SK-N-SH (cell line): ENCODE data around the gene PLXNB3. TPM values are rescaled to one million over a fixed set of nuclear protein-coding genes. Genes with fewer than 3 reads are reported as not detected.

ENCODE experiments used
- CTCF ChIA-PET: fragments of 300-600, 350-600 bp; formaldehyde crosslinking; extraction: SDS; loops from one replicate; lab custom pipeline; 2021; lab: Yijun Ruan, JAX
- POLR2A ChIA-PET: fragments of 350-600 bp; sonication (Branson Sonifier 250); formaldehyde crosslinking; extraction: SDS; loops from one replicate; lab custom pipeline; 2020; ENCODE audit warnings: antibody characterized with exemption, inconsistent platforms; lab: Yijun Ruan, JAX
- DNase-seq: peaks from one replicate; pipeline ENCODE4 v3.0.0; 2012
- H2AFZ ChIP-seq: fragments of 200-600 bp; sonication (generic); 2 replicates; pipeline ENCODE4 v1.8.1; 2016; ENCODE audit warnings: antibody characterized with exemption, mild to moderate bottlenecking, low read depth
- H3F3A ChIP-seq: fragments of 200-600 bp; sonication (generic); replicated peaks from 2 replicates; pipeline ENCODE3; 2016; ENCODE audit warnings: antibody characterized with exemption, mild to moderate bottlenecking; ENCODE audit not compliant: insufficient read depth
- H3K27ac ChIP-seq, 2 experiments: fragments of 200-500 bp in 1 of 2; fragments of 200-600 bp in 1 of 2; sonication (Bioruptor generic) in 1 of 2; sonication (generic), shearing (Covaris generic) in 1 of 2; 2 replicates each; pipeline versions ENCODE4 v1.5.1 to v1.6.1; 2014 to 2016; ENCODE audit warnings: low read depth in 2 of 2, inconsistent platforms in 1 of 2, low read length in 1 of 2, mild to moderate bottlenecking in 1 of 2, mixed read lengths in 1 of 2
- H3K27me3 ChIP-seq: fragments of 200-600 bp; sonication (generic), shearing (Covaris generic); 2 replicates; pipeline ENCODE4 v1.6.1; 2016; ENCODE audit warnings: mixed run types; ENCODE audit not compliant: insufficient read depth
- H3K36me3 ChIP-seq, 2 experiments: fragments of 200-500 bp in 1 of 2; fragments of 200-600 bp in 1 of 2; sonication (Bioruptor generic) in 1 of 2; sonication (generic) in 1 of 2; replicated peaks in 1 of 2; 2 replicates each; pipeline versions ENCODE3 to v1.5.1; 2014 to 2016; ENCODE audit warnings: low read length in 1 of 2, mild to moderate bottlenecking in 1 of 2; ENCODE audit not compliant: insufficient read depth in 2 of 2, control insufficient read depth in 1 of 2
- H3K4me1 ChIP-seq, 2 experiments: fragments of 200-500 bp in 1 of 2; fragments of 200-600 bp in 1 of 2; sonication (Bioruptor generic) in 1 of 2; sonication (generic), shearing (Covaris generic) in 1 of 2; 2 replicates each; pipeline versions ENCODE4 v1.5.1 to v1.6.1; 2014 to 2016; ENCODE audit warnings: low read depth in 1 of 2, low read length in 1 of 2, mixed run types in 1 of 2; ENCODE audit not compliant: insufficient read depth in 2 of 2, control insufficient read depth in 1 of 2
- H3K4me2 ChIP-seq: fragments of 200-600 bp; sonication (generic), shearing (Covaris generic); 2 replicates; pipeline ENCODE4 v1.6.1; 2017; ENCODE audit warnings: mixed run types
- H3K4me3 ChIP-seq, 2 experiments: fragments of 200-500 bp in 1 of 2; fragments of 200-600 bp in 1 of 2; sonication (Bioruptor generic) in 1 of 2; sonication (generic), shearing (Covaris generic) in 1 of 2; 2 replicates each; pipeline versions ENCODE4 v1.5.1 to v1.8.1; 2014 to 2016; ENCODE audit warnings: low read depth in 2 of 2, inconsistent platforms in 1 of 2, low read length in 1 of 2, mild to moderate bottlenecking in 1 of 2, mixed read lengths in 1 of 2, moderate library complexity in 1 of 2
- H3K79me2 ChIP-seq: fragments of 200-600 bp; sonication (generic); 2 replicates; pipeline ENCODE4 v1.8.1; 2017; ENCODE audit warnings: mild to moderate bottlenecking; ENCODE audit not compliant: insufficient read depth
- H3K9ac ChIP-seq: fragments of 200-600 bp; sonication (generic); 2 replicates; pipeline ENCODE4 v1.6.1; 2017; ENCODE audit warnings: mixed run types
- H3K9me2 ChIP-seq: fragments of 200-600 bp; sonication (generic); 2 replicates; pipeline ENCODE4 v1.6.1; 2017; ENCODE audit warnings: mixed run types
- H3K9me3 ChIP-seq: fragments of 200-600 bp; sonication (generic); 2 replicates; pipeline ENCODE4 v1.6.1; 2017; ENCODE audit warnings: mixed run types, mild to moderate bottlenecking, moderate library complexity
- H4K20me1 ChIP-seq: fragments of 200-600 bp; sonication (generic); 2 replicates; pipeline ENCODE4 v1.6.1; 2017; ENCODE audit warnings: mild to moderate bottlenecking, mixed run types; ENCODE audit not compliant: insufficient read depth
- CHD2 ChIP-seq: fragments of 150-350 bp; IDR thresholded peaks from 2 replicates; pipeline ENCODE4 v1.6.1; 2018; ENCODE audit warnings: low read length; ENCODE audit not compliant: partially characterized antibody
- ELF1 ChIP-seq: IDR thresholded peaks from 2 replicates; pipeline ENCODE4 v1.4.0; 2012
- EZH2phosphoT487 ChIP-seq: fragments of 200-600 bp; sonication (generic); IDR thresholded peaks from 2 replicates; pipeline ENCODE4 v1.6.1; 2017; ENCODE audit warnings: low read depth, mixed run types, mild to moderate bottlenecking, antibody characterized with exemption, moderate library complexity, borderline replicate concordance
- FOSL2 ChIP-seq: IDR thresholded peaks from 2 replicates; pipeline ENCODE4 v1.4.0; 2012; ENCODE audit warnings: low read depth, mild to moderate bottlenecking, moderate library complexity, borderline replicate concordance
- FOXM1 ChIP-seq: IDR thresholded peaks from 2 replicates; pipeline ENCODE4 v1.4.0; 2012; ENCODE audit warnings: low read depth, mild to moderate bottlenecking
- GABPA ChIP-seq: IDR thresholded peaks from 2 replicates; pipeline ENCODE4 v1.4.0; 2012; ENCODE audit warnings: low read depth, mild to moderate bottlenecking
- GATA2 ChIP-seq: sonication (generic); formaldehyde crosslinking; IDR thresholded peaks from 2 replicates; pipeline ENCODE4 v1.5.0; 2020; ENCODE audit warnings: mild to moderate bottlenecking, missing genetic modification reagents
- JUND ChIP-seq: IDR thresholded peaks from 2 replicates; pipeline ENCODE4 v1.4.0; 2012
- MAX ChIP-seq: IDR thresholded peaks from 2 replicates; pipeline ENCODE4 v1.4.0; 2012; ENCODE audit warnings: low read depth
- NRF1 ChIP-seq: IDR thresholded peaks from 2 replicates; pipeline ENCODE4 v1.6.1; 2012; ENCODE audit warnings: low read depth, mild to moderate bottlenecking, low read length
- PBX3 ChIP-seq: IDR thresholded peaks from 2 replicates; pipeline ENCODE4; 2012
- POLR2AphosphoS5 ChIP-seq: IDR thresholded peaks from 2 replicates; pipeline ENCODE4 v1.6.1; 2012; ENCODE audit warnings: low read depth, low read length
- RCOR1 ChIP-seq: fragments of 150-350 bp; IDR thresholded peaks from 2 replicates; pipeline ENCODE4 v1.6.1; 2017; ENCODE audit warnings: antibody characterized with exemption, low read length
- REST ChIP-seq: IDR thresholded peaks from 2 replicates; pipeline ENCODE4 v1.6.1; 2012; ENCODE audit warnings: mild to moderate bottlenecking, low read depth, low read length, moderate library complexity
- RXRA ChIP-seq: IDR thresholded peaks from 2 replicates; pipeline ENCODE4 v1.4.0; 2012; ENCODE audit warnings: low read depth, mild to moderate bottlenecking, borderline replicate concordance
- SMC3 ChIP-seq: IDR thresholded peaks from 2 replicates; pipeline ENCODE4 v1.6.1; 2012; ENCODE audit warnings: low read depth, low read length, improper control_type of control experiment
- TEAD4 ChIP-seq: IDR thresholded peaks from 2 replicates; pipeline ENCODE4 v1.4.0; 2012; ENCODE audit warnings: mild to moderate bottlenecking, borderline replicate concordance; ENCODE audit not compliant: insufficient read depth
- USF1 ChIP-seq: IDR thresholded peaks from 2 replicates; pipeline ENCODE4 v1.4.0; 2012; ENCODE audit warnings: low read depth, borderline replicate concordance
- USF2 ChIP-seq: fragments of 150-350 bp; IDR thresholded peaks from 2 replicates; pipeline ENCODE4 v1.6.1; 2017; ENCODE audit warnings: antibody characterized with exemption, low read length, low read depth, borderline replicate concordance
- WGBS: methylation state at CpG from one replicate; pipeline ENCODE4 v1.1.6; 2017; ENCODE audit warnings: low lambda C conversion rate; 5-methylcytosine and 5-hydroxymethylcytosine counted together
- polyA plus RNA-seq, 3 experiments: library from polyadenylated mRNA; depleted of rRNA; stranded (reverse); fragments of >200 nt; gene quantifications; 2 replicates each; pipeline ENCODE4 v1.2.3, GENCODE V29; 2012

Gene PLXNB3
- polyA plus RNA-seq, 1 of the 3 experiments (the other 2 are of a cell fraction): 15.5 TPM

GRCh38 chrX:153727123-153727931 is 36.7 kb upstream of the PLXNB3 start:
- H2AFZ ChIP-seq: no peak overlapping the region
- CTCF ChIA-PET: interaction anchor here (2.7 kb wide), 1 partner anchor 37 kb away, joined by 11 read pairs; the partner anchor contains the start of gene PLXNB3
- peaks cover 3 to 8% of the 10 kb centered on the region in 2 experiments for H3K36me3 ChIP-seq
- DNase-seq: no peak
- no peaks in the 10 kb centered on the region for H3F3A ChIP-seq
- H3K4me3 ChIP-seq: peak overlapping the region; percentile 33 to 47
- POLR2A ChIA-PET: interaction anchor here (1.3 kb wide), 1 partner anchor 36 kb away, joined by 4 read pairs; no protein-coding TSS in a partner anchor
- H3K27ac ChIP-seq: peak overlapping the region; percentile 47 to 76; a peak in 3 of 4 replicates
- no peaks in the 10 kb centered on the region for H3K27me3 ChIP-seq
- H3K9me3 ChIP-seq: no peaks in the 10 kb centered on the region
- H3K9me2 ChIP-seq: no peaks in the 10 kb centered on the region
- no peak for TF ChIP-seq MAX
- H4K20me1 ChIP-seq: peaks cover 11% of the 10 kb centered on the region
- H3K4me1 ChIP-seq: peaks cover 7 to 38% of the 10 kb centered on the region in 2 experiments; a peak in 3 of 4 replicates
- 66% methylated on average over 9 of the region's 23 CpGs for WGBS
- peaks cover 12% of the 10 kb centered on the region for H3K79me2 ChIP-seq
- peak overlapping the region; percentile 18; the same call in 1 of the 2 replicates for H3K9ac ChIP-seq
- H3K4me2 ChIP-seq: peak overlapping the region; percentile 77

GRCh38 chrX:153728095-153728494 is 36.0 kb upstream of the PLXNB3 start:
- ChIA-PET POLR2A (no interaction called here), CTCF (interaction anchor here (0.9 to 2.7 kb wide), 3 partner anchors 12 to 36 kb away, joined by 3 to 11 read pairs (median 3); partner anchors contain the start of gene PLXNB3)
- Histone ChIP-seq H3K9ac (no peak overlapping the region), H3K4me2 (no peak overlapping the region), H3K79me2 (peaks cover 4% of the 10 kb centered on the region), H3K9me2 (no peaks in the 10 kb centered on the region), H4K20me1 (peaks cover 4% of the 10 kb centered on the region; the same call in 1 of the 2 replicates), H3K9me3 (no peaks in the 10 kb centered on the region), H3F3A (no peaks in the 10 kb centered on the region), H2AFZ (no peak overlapping the region), H3K36me3 (peaks cover 0 to 8% of the 10 kb centered on the region in 2 experiments), H3K4me3 (no peak overlapping the region), H3K27ac (peak overlapping the region in 1 of 2 experiments; percentile 76; a peak in 1 of 4 replicates), H3K27me3 (no peaks in the 10 kb centered on the region), H3K4me1 (peaks cover 7 to 31% of the 10 kb centered on the region in 2 experiments; a peak in 3 of 4 replicates)
- 72% methylated on average over 5 of the region's 6 CpGs for WGBS
- no peak for DNase-seq
- TF ChIP-seq EZH2phosphoT487 (no peak), REST (no peak), RXRA (no peak), TEAD4 (no peak), GATA2 (no peak), MAX (no peak), FOSL2 (no peak), USF1 (no peak), ELF1 (no peak), PBX3 (no peak), FOXM1 (no peak), USF2 (no peak), SMC3 (no peak), RCOR1 (no peak), CHD2 (no peak), NRF1 (no peak), GABPA (no peak), JUND (no peak), POLR2AphosphoS5 (no peak)
